Measurements from ENCODE around the gene DNAJC6.

DNAJC6 gene

GRCh38 chr1:65392497-65392896 is 83.2 kb downstream of the DNAJC6 start:
- in situ Hi-C loops (cut with MboI; ENCODE audit: low sequenced_read_pairs, unreplicated experiment), result no loop called here
- no peak for DNase-seq (ENCODE audit: low spot score)
- TF ChIP-seq, protein P1, sequence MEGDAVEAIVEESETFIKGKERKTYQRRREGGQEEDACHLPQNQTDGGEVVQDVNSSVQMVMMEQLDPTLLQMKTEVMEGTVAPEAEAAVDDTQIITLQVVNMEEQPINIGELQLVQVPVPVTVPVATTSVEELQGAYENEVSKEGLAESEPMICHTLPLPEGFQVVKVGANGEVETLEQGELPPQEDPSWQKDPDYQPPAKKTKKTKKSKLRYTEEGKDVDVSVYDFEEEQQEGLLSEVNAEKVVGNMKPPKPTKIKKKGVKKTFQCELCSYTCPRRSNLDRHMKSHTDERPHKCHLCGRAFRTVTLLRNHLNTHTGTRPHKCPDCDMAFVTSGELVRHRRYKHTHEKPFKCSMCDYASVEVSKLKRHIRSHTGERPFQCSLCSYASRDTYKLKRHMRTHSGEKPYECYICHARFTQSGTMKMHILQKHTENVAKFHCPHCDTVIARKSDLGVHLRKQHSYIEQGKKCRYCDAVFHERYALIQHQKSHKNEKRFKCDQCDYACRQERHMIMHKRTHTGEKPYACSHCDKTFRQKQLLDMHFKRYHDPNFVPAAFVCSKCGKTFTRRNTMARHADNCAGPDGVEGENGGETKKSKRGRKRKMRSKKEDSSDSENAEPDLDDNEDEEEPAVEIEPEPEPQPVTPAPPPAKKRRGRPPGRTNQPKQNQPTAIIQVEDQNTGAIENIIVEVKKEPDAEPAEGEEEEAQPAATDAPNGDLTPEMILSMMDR (IDR thresholded peaks at IDR 0.05; ENCODE audit: borderline replicate concordance, control extremely low read depth, extremely low read depth, insufficient read depth, missing control alignments), result no peak

DNA sequence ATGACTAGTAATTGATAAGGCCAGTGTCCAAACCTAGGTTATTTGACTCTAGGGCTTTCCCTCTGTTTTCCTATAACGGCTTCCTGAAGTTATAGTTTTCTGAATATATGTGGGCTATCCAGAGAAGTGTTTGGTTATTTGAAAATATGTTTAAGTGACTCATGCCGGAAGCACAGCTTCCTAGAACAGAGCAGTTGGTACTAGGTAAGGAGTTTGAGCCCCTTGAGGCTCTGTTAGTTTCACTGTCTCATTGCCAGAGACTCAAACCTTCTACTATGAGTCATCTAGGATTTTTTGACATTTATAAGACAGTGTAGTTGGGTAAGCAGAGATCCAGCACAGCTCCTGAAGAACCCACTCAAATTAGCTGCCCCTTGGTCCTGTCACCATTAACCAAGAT is 84.0 kb downstream of the DNAJC6 start:
- in situ Hi-C loops (cut with MboI; ENCODE audit: low sequenced_read_pairs, unreplicated experiment), result no loop called here
- TF ChIP-seq, protein P1 (IDR thresholded peaks at IDR 0.05; ENCODE audit: borderline replicate concordance, control extremely low read depth, extremely low read depth, insufficient read depth, missing control alignments), result no peak
- peak; percentile 9 for DNase-seq (ENCODE audit: low spot score)

DNA sequence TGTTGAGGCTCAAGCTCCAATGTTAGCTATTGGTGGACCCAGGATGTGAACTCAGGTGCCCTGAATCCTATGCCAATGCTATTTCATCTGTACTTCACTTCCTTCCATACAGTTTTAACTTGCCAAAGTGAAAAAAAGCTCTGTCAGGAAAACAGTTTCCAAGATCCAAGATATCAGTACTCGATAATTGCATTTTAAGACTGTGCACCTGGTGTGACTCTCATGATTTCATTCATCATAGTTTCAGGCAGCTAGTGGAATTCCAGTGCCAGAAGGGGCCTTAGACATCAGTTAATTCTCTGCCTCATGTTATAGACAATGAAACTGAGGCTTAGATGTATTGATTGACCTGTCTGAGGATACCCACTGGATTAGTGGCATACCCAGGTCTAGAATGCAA is 84.6 kb downstream of the DNAJC6 start:
- in situ Hi-C loops (cut with MboI; ENCODE audit: low sequenced_read_pairs, unreplicated experiment), result no loop called here
- DNase-seq (ENCODE audit: low spot score), result no peak
- TF ChIP-seq, protein P1 (IDR thresholded peaks at IDR 0.05; ENCODE audit: borderline replicate concordance, control extremely low read depth, extremely low read depth, insufficient read depth, missing control alignments), result no peak

GRCh38 chr1:65395887-65396612 is 86.7 kb downstream of the DNAJC6 start:
- TF ChIP-seq, protein P1 (IDR thresholded peaks at IDR 0.05; ENCODE audit: borderline replicate concordance, control extremely low read depth, extremely low read depth, insufficient read depth, missing control alignments), result no peak
- DNase-seq (ENCODE audit: low spot score), result no peak
- in situ Hi-C loops (cut with MboI; ENCODE audit: low sequenced_read_pairs, unreplicated experiment), result no loop called here

DNA sequence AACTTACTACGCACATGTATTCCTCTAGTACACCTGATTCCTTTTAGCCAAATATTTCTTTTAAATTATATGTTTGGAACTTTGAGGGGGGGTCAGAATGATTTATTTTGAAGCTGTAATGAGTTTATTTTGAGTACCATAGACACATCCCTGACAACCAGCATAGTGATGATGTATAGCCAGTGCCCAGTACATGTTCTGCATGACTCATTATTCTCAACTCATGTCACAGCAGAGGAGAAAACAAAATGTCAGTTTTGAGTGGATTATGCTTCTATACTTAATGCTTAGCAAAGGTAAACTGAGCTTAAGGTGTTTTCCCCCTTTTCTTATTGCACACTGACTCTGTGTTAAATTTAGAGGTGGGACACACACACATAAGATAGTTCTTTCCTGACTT is 88.7 kb downstream of the DNAJC6 start:
- no peak for DNase-seq (ENCODE audit: low spot score)
- in situ Hi-C loops (cut with MboI; ENCODE audit: low sequenced_read_pairs, unreplicated experiment), result no loop called here
- TF ChIP-seq, protein P1 (IDR thresholded peaks at IDR 0.05; ENCODE audit: borderline replicate concordance, control extremely low read depth, extremely low read depth, insufficient read depth, missing control alignments), result no peak

- in situ Hi-C loops (cut with MboI; ENCODE audit: low sequenced_read_pairs, unreplicated experiment), result no loop called here
- DNase-seq (ENCODE audit: low spot score), result no peak
- TF ChIP-seq, protein P1 (IDR thresholded peaks at IDR 0.05; ENCODE audit: borderline replicate concordance, control extremely low read depth, extremely low read depth, insufficient read depth, missing control alignments), result no peak
Observed at GRCh38 chr1:65399003-65399402, 89.7 kb downstream of the DNAJC6 start.
